ENCODE data around the gene SNX20. TPM values are rescaled to one million over a fixed set of nuclear protein-coding genes. Genes with fewer than 3 reads are reported as not detected.

SNX20 gene
- total RNA-seq, 1 donor from 2014 or later, result not detected

DNA sequence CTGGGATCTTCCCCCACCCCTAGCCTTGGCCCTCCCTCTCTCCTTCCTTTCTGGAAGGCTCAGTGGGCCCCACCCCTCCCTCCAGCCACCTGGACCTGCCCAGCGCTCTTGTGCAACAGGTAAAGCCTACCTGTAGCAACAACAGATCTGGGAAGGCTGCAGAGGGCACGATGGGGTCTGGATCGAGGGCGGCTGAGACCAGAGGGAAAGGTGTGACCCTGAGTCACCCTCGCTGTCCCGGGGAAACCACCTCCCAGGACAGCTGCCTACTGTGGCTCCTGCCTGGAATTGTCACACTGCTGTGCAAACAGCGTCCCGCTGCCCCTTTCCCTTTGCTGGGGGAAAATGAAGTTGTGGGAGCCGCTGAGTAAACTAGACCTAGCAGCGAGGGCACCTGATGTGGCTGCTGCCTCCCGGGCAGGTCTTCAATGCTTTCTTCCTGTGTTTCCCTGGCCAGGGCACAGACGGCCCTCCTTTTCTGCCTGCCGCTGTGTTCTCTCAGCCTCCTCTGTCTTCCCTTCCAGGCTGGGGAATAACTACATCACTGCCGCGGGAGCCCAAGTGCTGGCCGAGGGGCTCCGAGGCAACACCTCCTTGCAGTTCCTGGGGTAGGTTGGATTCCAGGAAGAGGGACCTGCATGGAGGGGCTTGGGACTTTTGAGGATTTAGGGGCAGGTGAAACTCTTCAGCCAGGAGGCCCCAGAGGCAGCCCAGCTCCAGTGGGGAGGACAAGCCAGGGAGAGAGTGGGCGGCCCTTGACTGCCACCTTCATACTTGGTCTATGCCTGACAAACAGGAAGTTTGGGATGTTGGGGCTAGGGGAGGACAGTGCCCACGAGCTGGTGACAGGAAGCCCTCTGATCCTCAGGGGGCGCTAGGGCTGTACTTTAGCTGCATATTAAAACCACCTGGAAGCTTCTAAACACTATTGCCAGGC, 38.6 kb upstream of the SNX20 start:
- no peak for DNase-seq (ENCODE audit: low read depth)
- TF ChIP-seq, protein P1, sequence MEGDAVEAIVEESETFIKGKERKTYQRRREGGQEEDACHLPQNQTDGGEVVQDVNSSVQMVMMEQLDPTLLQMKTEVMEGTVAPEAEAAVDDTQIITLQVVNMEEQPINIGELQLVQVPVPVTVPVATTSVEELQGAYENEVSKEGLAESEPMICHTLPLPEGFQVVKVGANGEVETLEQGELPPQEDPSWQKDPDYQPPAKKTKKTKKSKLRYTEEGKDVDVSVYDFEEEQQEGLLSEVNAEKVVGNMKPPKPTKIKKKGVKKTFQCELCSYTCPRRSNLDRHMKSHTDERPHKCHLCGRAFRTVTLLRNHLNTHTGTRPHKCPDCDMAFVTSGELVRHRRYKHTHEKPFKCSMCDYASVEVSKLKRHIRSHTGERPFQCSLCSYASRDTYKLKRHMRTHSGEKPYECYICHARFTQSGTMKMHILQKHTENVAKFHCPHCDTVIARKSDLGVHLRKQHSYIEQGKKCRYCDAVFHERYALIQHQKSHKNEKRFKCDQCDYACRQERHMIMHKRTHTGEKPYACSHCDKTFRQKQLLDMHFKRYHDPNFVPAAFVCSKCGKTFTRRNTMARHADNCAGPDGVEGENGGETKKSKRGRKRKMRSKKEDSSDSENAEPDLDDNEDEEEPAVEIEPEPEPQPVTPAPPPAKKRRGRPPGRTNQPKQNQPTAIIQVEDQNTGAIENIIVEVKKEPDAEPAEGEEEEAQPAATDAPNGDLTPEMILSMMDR (conservative IDR thresholded peaks at IDR 0.05; ENCODE audit: low read depth, low read length), result no peak
- no peak overlapping the region for H3K4me3 ChIP-seq (ENCODE audit: low read depth, low read length)

- TF ChIP-seq, protein P1 (conservative IDR thresholded peaks at IDR 0.05; ENCODE audit: low read depth, low read length), result no peak
- DNase-seq (ENCODE audit: low read depth), result no peak
- H3K4me3 ChIP-seq (ENCODE audit: low read depth, low read length), result no peak overlapping the region
Measured at GRCh38 chr16:50718761-50719400, 37.8 kb upstream of the SNX20 start.

DNA sequence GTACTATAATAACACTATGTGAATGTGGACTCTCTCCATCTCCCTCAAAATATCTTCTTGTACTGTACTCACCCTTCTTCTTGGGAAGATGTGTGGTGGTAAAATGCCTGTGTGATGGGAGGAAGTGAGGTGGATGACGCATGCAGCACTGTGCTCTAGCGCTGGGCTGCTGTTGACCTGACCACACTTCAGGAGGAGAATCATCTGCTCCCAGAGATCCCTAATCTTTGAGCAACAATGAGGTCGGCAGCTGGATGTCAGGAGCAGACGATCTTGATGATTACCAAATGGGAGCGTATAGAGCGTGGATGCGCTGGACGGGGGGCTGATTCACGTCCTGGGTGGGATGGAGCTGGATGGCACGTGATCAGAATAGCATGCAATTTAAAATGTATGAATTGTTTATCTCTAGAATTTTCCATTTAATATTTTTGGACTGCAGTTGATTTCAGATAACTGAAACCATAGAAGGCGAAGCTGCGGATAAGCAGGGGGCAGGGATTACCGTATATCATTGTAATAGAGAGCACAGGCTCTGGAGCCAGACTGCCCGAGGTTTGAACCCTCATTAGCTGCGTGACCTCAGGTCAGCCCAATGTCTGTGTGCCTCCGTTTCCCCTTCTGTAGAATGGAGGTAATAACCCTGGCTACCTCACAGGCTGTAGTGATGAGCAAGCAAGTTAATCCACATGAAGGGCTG, 37.1 kb upstream of the SNX20 start:
- TF ChIP-seq, protein P1 (conservative IDR thresholded peaks at IDR 0.05; ENCODE audit: low read depth, low read length), result no peak
- no peak overlapping the region for H3K4me3 ChIP-seq (ENCODE audit: low read depth, low read length)
- no peak for DNase-seq (ENCODE audit: low read depth)

GRCh38 chr16:50717494-50717893, 36.4 kb upstream of the SNX20 start:
- no peak for DNase-seq (ENCODE audit: low read depth)
- TF ChIP-seq, protein P1 (conservative IDR thresholded peaks at IDR 0.05; ENCODE audit: low read depth, low read length), result no peak
- no peak overlapping the region for H3K4me3 ChIP-seq (ENCODE audit: low read depth, low read length)

- TF ChIP-seq, protein P1 (conservative IDR thresholded peaks at IDR 0.05; ENCODE audit: low read depth, low read length), result no peak
- no peak for DNase-seq (ENCODE audit: low read depth)
Measured at GRCh38 chr16:50717091-50717490, 36.0 kb upstream of the SNX20 start.

DNA sequence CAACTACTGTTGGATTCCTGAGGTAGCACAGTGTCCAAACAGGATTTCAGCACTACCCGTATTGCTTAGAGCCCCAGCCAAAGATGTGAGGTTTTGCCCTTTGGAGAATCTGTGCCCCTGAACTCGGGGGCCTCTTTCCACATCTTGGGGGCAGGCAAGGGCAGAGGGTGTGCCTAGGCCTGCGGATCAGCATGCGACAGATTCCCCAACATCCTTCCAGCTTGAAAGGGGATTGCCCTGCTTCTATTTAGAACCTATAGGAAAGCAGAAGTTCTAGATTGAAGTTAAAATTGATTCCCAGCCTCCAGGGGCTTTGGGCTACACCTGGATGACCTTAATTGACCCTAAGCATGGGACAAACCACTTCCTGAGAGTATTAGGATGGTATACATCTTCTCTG, 31.8 kb upstream of the SNX20 start:
- DNase-seq (ENCODE audit: low read depth), result no peak
- TF ChIP-seq, protein P1 (conservative IDR thresholded peaks at IDR 0.05; ENCODE audit: low read depth, low read length), result no peak
- H3K4me3 ChIP-seq (ENCODE audit: low read depth, low read length), result no peak overlapping the region

More at GRCh38 chr16:50717091-50717490, 36.0 kb upstream of the SNX20 start:
- H3K4me3 ChIP-seq (ENCODE audit: low read depth, low read length), result no peak overlapping the region
